OCI-LY7 (cell line): ENCODE results near the gene DOCK1.

Experiments used
- CTCF ChIP-seq: fragments of 200-600 bp; sonication (generic); conservative IDR thresholded peaks from 2 replicates; pipeline ENCODE4 v1.5.1; 2014; ENCODE audit warnings: mild to moderate bottlenecking, antibody characterized with exemption, low read length, moderate library complexity, mixed read lengths
- EZH2phosphoT487 ChIP-seq: fragments of 200-600 bp; sonication (generic); IDR thresholded peaks from 2 replicates; pipeline ENCODE4 v1.6.1; 2018; ENCODE audit warnings: low read depth, borderline replicate concordance, mild to moderate bottlenecking, mixed run types, antibody characterized with exemption, low read length, moderate library complexity, mixed read lengths

GRCh38 chr10:127081851-127082345 lies 176.7 kb downstream of the DOCK1 start:
- TF ChIP-seq CTCF (no peak), EZH2phosphoT487 (no peak)
